OCI-LY3 (cell line): ENCODE measurements around the gene CAMK2G.
"Not testable (repeated sequence)": the region's sequence is repeated elsewhere in the genome, so short reads cannot be mapped to it uniquely, and the experiment has no call there.

Source experiments
- H2AFZ ChIP-seq: fragments of 200-600, 300-600 bp; shearing (Covaris generic); 2 replicates; pipeline ENCODE4 v1.6.0; 2014; ENCODE audit warnings: antibody characterized with exemption, low read depth, low read length
- H3K27ac ChIP-seq: fragments of 200-600, 300-600 bp; sonication (generic); 2 replicates; pipeline ENCODE4 v1.5.1; 2014; ENCODE audit warnings: mild to moderate bottlenecking, low read length, moderate library complexity, mixed read lengths
- H3K27me3 ChIP-seq: fragments of 200-600, 300-600 bp; sonication (generic); 2 replicates; pipeline ENCODE4 v1.6.1; 2014; ENCODE audit warnings: low read depth, low read length, mixed read lengths
- H3K36me3 ChIP-seq: fragments of 200-600, 300-600 bp; sonication (generic); replicated peaks from 2 replicates; pipeline ENCODE3; 2014; ENCODE audit warnings: low read depth, low read length, mixed read lengths
- H3K4me1 ChIP-seq: fragments of 300-600, 200-600 bp; sonication (generic); 2 replicates; pipeline ENCODE4 v1.6.1; 2014; ENCODE audit warnings: low read length, mixed read lengths
- H3K4me2 ChIP-seq: fragments of 200-600, 300-600 bp; sonication (generic); 2 replicates; pipeline ENCODE4 v1.6.1; 2014; ENCODE audit warnings: low read length, mixed read lengths
- H3K4me3 ChIP-seq: fragments of 300-600, 200-600 bp; sonication (generic); 2 replicates; pipeline ENCODE4 v1.5.1; 2014; ENCODE audit warnings: antibody characterized with exemption, mild to moderate bottlenecking, low read length, moderate library complexity
- H3K79me2 ChIP-seq: fragments of 300-600, 200-600 bp; shearing (Covaris generic); 2 replicates; pipeline ENCODE4 v1.6.1; 2014; ENCODE audit warnings: mild to moderate bottlenecking, low read length, mixed read lengths
- H3K9ac ChIP-seq: fragments of 300-600, 200-600 bp; shearing (Covaris generic); 2 replicates; pipeline ENCODE4 v1.6.0; 2014; ENCODE audit warnings: mild to moderate bottlenecking, low read length, moderate library complexity
- H3K9me3 ChIP-seq: fragments of 200-600, 300-600 bp; shearing (Covaris generic); 2 replicates; pipeline ENCODE4 v1.6.1; 2014; ENCODE audit warnings: low read length, mixed read lengths; ENCODE audit not compliant: insufficient read depth
- H4K20me1 ChIP-seq: fragments of 200-600, 300-600 bp; sonication (generic); 2 replicates; pipeline ENCODE4 v1.6.1; 2016; ENCODE audit warnings: low read length, mixed read lengths; ENCODE audit not compliant: insufficient read depth
- EZH2phosphoT487 ChIP-seq: fragments of 200-600 bp; shearing (Covaris generic); IDR thresholded peaks from 2 replicates; pipeline ENCODE4 v1.6.1; 2018; ENCODE audit warnings: antibody characterized with exemption, mixed run types, low read depth
- TF ChIP-seq, protein P1 (sequence below): fragments of 200-600, 300-600 bp; sonication (generic); IDR thresholded peaks from 2 replicates; pipeline ENCODE4 v1.5.1; 2014; ENCODE audit warnings: antibody characterized with exemption, low read length, low read depth

The CAMK2G gene

DNA sequence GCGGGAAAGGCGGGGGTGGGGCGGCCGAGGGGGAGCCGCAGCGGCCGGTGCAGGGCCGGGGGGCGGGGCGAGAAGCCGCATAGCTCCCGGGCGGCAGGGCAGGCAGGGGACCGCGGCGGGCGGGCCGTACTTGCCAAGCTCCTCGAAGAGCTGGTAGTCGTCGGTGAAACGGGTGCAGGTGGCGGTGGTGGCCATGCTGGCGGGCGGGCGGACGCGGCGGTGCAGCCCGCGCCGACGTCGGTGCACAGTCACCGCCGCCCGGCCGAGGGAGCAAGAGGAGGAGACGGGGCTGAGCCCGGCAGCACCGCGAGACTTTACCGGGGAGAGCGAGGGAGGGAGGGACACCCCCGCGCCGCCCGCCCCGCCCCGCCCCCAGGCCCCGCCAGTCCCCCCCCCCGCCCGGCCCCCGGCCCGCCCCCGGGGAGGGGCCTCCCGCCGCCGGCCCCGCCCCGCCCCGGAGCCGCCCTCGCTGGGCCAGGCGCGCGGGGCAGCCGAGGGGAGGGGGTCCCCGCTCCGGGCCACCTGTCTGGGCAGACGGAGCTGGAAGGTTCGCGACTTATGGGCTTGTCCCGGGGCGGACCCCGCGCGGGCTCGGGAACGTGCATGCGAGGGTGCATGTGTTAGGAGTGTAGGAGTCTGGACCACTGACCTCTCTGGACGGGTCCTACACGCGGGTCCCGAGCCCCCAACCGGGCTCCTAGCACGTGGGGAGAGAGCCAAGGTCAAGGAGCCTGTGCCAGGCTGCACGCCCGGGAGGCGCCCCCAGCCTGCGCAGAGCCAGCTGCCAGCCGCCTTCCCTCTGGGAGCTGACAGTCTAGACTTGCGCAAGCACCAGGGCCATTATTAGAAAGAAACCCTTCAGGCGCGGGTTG, at the start of gene CAMK2G:
TSS of gene CAMK2G (minus strand) at position 289 of the 872 bp plus-strand sequence. CDS start at position 195, 94 bp downstream.
- peak within 1 kb of the TSS; percentile 57 for H3K9ac ChIP-seq
- H3K79me2 ChIP-seq = no peaks in the 10 kb centered on the region
- H3K4me2 ChIP-seq = peak within 1 kb of the TSS; percentile 93
- H3K4me3 ChIP-seq = peak within 1 kb of the TSS; percentile 94
- H3K36me3 ChIP-seq = no peaks in the 10 kb centered on the region
- H3K4me1 ChIP-seq = peaks cover 8% of the 10 kb centered on the region
- peak within 1 kb of the TSS; percentile 74 for H2AFZ ChIP-seq
- TF ChIP-seq, protein P1, sequence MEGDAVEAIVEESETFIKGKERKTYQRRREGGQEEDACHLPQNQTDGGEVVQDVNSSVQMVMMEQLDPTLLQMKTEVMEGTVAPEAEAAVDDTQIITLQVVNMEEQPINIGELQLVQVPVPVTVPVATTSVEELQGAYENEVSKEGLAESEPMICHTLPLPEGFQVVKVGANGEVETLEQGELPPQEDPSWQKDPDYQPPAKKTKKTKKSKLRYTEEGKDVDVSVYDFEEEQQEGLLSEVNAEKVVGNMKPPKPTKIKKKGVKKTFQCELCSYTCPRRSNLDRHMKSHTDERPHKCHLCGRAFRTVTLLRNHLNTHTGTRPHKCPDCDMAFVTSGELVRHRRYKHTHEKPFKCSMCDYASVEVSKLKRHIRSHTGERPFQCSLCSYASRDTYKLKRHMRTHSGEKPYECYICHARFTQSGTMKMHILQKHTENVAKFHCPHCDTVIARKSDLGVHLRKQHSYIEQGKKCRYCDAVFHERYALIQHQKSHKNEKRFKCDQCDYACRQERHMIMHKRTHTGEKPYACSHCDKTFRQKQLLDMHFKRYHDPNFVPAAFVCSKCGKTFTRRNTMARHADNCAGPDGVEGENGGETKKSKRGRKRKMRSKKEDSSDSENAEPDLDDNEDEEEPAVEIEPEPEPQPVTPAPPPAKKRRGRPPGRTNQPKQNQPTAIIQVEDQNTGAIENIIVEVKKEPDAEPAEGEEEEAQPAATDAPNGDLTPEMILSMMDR = no peak
- H4K20me1 ChIP-seq = no peaks in the 10 kb centered on the region
- no peaks in the 10 kb centered on the region for H3K9me3 ChIP-seq
- no peak within 1 kb of the TSS for H3K27ac ChIP-seq
- H3K27me3 ChIP-seq = no peaks in the 10 kb centered on the region

DNA sequence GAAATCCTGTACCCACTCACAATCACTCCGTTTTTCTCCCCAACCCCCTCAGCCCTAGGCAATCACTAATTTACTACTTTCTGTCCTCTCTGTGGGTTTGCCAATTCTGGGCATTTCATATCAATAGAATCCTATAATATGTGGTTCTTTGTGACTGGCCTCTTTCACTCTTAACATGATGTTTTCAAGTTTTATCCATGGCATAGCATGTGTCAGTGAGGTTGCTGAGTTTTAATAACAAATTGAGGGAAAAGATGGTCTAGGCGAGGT, 48.4 kb upstream of the CAMK2G start:
- H3K79me2 ChIP-seq = no peaks in the 10 kb centered on the region
- H3K27me3 ChIP-seq = no peaks in the 10 kb centered on the region
- H3K27ac ChIP-seq = no peak overlapping the region
- H3K4me3 ChIP-seq = no peak overlapping the region
- no peak overlapping the region for H3K9ac ChIP-seq
- TF ChIP-seq EZH2phosphoT487 = no peak
- TF ChIP-seq, protein P1 = no peak
- H3K4me2 ChIP-seq = no peak overlapping the region
- no peaks in the 10 kb centered on the region for H4K20me1 ChIP-seq
- H2AFZ ChIP-seq = no peak overlapping the region
- H3K9me3 ChIP-seq = no peaks in the 10 kb centered on the region
- no peaks in the 10 kb centered on the region for H3K36me3 ChIP-seq
- H3K4me1 ChIP-seq = peaks cover 9% of the 10 kb centered on the region

DNA sequence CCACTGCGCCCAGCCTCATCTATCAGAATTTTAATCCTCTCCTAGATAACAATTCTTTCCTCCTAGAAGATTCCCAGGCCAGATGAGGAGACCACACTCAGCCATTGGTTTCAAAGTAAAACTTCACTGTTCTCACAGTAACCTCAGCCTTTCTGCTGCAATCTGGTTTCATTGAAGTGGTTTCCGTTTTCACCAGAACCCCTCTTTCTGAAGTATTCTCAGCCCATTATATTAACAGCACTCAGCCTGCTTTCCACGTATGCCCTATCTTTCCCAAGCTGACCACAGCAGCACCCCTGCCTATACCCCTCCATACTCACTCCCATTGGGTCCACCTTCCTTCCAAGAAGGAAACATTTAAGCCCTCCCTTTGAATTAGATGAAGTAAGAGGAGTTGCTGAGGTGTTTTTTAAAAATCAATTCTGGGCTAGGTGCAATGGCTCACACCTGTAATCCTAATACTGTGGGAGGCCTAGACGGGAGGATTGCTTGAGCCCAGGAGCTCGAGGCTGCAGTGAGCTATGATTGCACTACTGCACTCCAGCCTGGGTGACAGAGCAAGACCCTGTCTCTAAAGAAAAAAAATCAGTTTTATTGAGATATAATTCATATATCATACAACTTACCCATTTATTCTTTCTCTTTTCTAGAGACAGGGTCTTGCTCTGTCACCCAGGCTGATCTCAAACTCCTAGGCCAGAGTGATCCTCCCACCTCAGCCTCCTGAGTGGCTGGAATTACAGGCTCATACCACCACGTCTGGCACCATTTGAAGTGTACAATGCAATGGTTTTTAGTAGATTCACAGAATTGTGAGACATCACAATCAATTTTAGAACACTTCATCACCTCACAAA, 47.9 kb upstream of the CAMK2G start:
- Histone ChIP-seq H4K20me1 (no peaks in the 10 kb centered on the region), H3K9ac (no peak overlapping the region), H3K36me3 (no peaks in the 10 kb centered on the region), H3K27me3 (no peaks in the 10 kb centered on the region), H3K4me3 (no peak overlapping the region), H3K9me3 (no peaks in the 10 kb centered on the region), H2AFZ (no peak overlapping the region), H3K27ac (no peak overlapping the region), H3K4me1 (peaks cover 9% of the 10 kb centered on the region), H3K79me2 (no peaks in the 10 kb centered on the region), H3K4me2 (no peak overlapping the region)
- no peak for TF ChIP-seq EZH2phosphoT487
- TF ChIP-seq, protein P1 = no peak

DNA sequence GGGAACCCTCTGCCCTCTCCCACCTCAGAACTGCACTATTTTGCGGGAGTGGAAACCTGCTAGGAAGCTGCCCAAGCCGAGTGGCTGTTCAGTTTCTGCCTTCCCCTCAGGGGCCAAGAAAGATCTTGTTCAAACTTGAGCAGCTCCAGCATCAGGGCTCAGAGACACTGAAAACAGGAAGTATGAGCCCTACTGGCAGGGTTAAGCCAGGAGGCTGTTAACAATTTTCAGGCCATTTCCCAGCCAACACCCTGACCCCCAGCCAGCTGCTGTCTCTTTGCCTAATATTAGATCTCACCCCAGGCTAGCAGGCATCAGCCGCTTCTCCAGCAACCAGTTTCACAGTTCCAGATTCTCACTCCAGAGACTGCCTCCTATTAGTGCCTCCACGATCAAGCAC, 45.7 kb upstream of the CAMK2G start:
- H3K36me3 ChIP-seq = no peaks in the 10 kb centered on the region

DNA sequence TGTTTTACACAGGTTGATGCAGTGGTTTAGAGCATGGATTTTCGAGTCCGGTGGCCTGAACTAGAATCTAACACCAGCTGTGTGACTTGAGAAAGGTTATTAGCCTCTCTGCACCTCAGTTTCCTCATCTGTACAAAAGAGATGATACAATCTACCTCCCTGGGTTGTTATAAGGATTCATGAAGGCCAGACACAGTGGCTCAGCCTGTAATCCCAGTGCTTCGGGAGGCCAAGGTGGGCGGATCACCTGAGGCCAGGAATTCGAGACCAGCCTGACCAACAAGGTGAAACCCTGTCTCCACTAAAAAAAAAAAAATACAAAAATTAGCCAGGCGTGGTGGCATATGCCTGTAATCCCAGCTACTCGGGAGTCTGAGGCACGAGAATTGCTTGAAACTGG, 45.1 kb upstream of the CAMK2G start:
- H3K27me3 ChIP-seq, H3K79me2 ChIP-seq, H3K27ac ChIP-seq, H3K4me3 ChIP-seq, H3K9ac ChIP-seq, H4K20me1 ChIP-seq, H3K36me3 ChIP-seq, H3K9me3 ChIP-seq: not testable (repeated sequence)
- H3K4me2 ChIP-seq = peak overlapping the region; percentile 58
- H3K4me1 ChIP-seq = peaks cover 15% of the 10 kb centered on the region
- peak overlapping the region; percentile 99 for H2AFZ ChIP-seq

More for the DNA sequence above, 45.7 kb upstream of the CAMK2G start:
- Histone ChIP-seq H3K4me3 (no peak overlapping the region), H3K4me2 (peak overlapping the region; percentile 58), H4K20me1 (no peaks in the 10 kb centered on the region), H3K79me2 (no peaks in the 10 kb centered on the region), H3K9me3 (no peaks in the 10 kb centered on the region), H3K9ac (peak overlapping the region; percentile 55; the same call in 1 of the 2 replicates), H3K27me3 (no peaks in the 10 kb centered on the region), H3K27ac (peak overlapping the region; percentile 42), H3K4me1 (peaks cover 15% of the 10 kb centered on the region), H2AFZ (peak overlapping the region; percentile 99)
- TF ChIP-seq, protein P1 = no peak
- TF ChIP-seq EZH2phosphoT487 = no peak
